CD4-positive, alpha-beta memory T cell (primary cell): ENCODE data around the gene NFATC2. TPM values are rescaled to one million over a fixed set of nuclear protein-coding genes. Genes with fewer than 3 reads are reported as not detected.

Source experiments
- CTCF ChIA-PET: fragments of 350-600 bp; sonication (Branson Sonifier 250); formaldehyde crosslinking; loops from one replicate; lab custom pipeline; 2021; ENCODE audit warnings: inconsistent platforms; ENCODE audit not compliant: partially characterized antibody; lab: Charles Lee
- POLR2A ChIA-PET: fragments of 350-600 bp; sonication (Branson Sonifier 250); formaldehyde crosslinking; loops from one replicate; lab custom pipeline; 2021; ENCODE audit not compliant: partially characterized antibody; lab: Charles Lee
- DNase-seq, 5 donors: peaks; one replicate each; pipeline versions ENCODE4 v3.0.0 to v3.0.0-alpha.2; 2020 to 2022; ENCODE audit warnings: mixed read lengths in 1 of 5
- H3K27ac ChIP-seq: one replicate; pipeline ENCODE4 v1.7.0; 2013; ENCODE audit warnings: low read depth, low read length
- H3K27me3 ChIP-seq: 2 replicates; pipeline ENCODE4 v1.7.0; 2013; ENCODE audit warnings: mild to moderate bottlenecking, low read length, moderate library complexity; ENCODE audit not compliant: insufficient read depth
- H3K36me3 ChIP-seq: 2 replicates; pipeline ENCODE4 v1.7.0; 2013; ENCODE audit warnings: mild to moderate bottlenecking, low read length, moderate library complexity; ENCODE audit not compliant: insufficient read depth
- H3K4me1 ChIP-seq: 2 replicates; pipeline ENCODE4 v1.7.0; 2013; ENCODE audit warnings: mild to moderate bottlenecking, low read length, moderate library complexity; ENCODE audit not compliant: insufficient read depth
- H3K4me3 ChIP-seq, 2 donors: one replicate each; pipeline ENCODE4 v1.7.0; 2013; ENCODE audit warnings: low read length in 2 of 2, mild to moderate bottlenecking in 1 of 2
- H3K9me3 ChIP-seq, 2 donors: one replicate each; pipeline ENCODE4 v1.7.0; 2013; ENCODE audit warnings: low read length in 2 of 2, control low read depth in 1 of 2; ENCODE audit not compliant: control insufficient read depth in 1 of 2
- H3K27ac Mint-ChIP-seq, 7 donors: one replicate each; pipeline ENCODE4 v1.8.0; 2020 to 2021; ENCODE audit warnings: mixed read lengths in 7 of 7, mild to moderate bottlenecking in 6 of 7, inconsistent platforms in 3 of 7, moderate library complexity in 3 of 7
- H3K27me3 Mint-ChIP-seq, 2 donors: one replicate each; pipeline ENCODE4 v1.8.0; 2020 to 2021; ENCODE audit warnings: mixed read lengths in 2 of 2
- H3K36me3 Mint-ChIP-seq, 2 donors: one replicate each; pipeline ENCODE4 v1.8.0; 2020 to 2021; ENCODE audit warnings: mixed read lengths in 2 of 2, inconsistent platforms in 1 of 2, mild to moderate bottlenecking in 1 of 2
- H3K4me1 Mint-ChIP-seq, 4 donors: one replicate each; pipeline ENCODE4 v1.8.0; 2020 to 2021; ENCODE audit warnings: mixed read lengths in 4 of 4, mild to moderate bottlenecking in 1 of 4
- H3K4me3 Mint-ChIP-seq, 8 donors: one replicate each; pipeline ENCODE4 v1.8.0; 2020 to 2021; ENCODE audit warnings: mixed read lengths in 8 of 8, mild to moderate bottlenecking in 7 of 8, moderate library complexity in 6 of 8, inconsistent platforms in 3 of 8
- H3K9me3 Mint-ChIP-seq, 8 donors: one replicate each; pipeline ENCODE4 v1.8.0; 2020 to 2021; ENCODE audit warnings: mixed read lengths in 8 of 8, mild to moderate bottlenecking in 5 of 8, inconsistent platforms in 3 of 8, moderate library complexity in 1 of 8
- intact Hi-C: fragments of 100-400 bp; cut with micrococcal nuclease; formaldehyde crosslinking; loops from one replicate; pipeline ENCODE4 v1.15.1; 2023
- polyA plus RNA-seq, 2 donors: library from polyadenylated mRNA; unstranded; fragments of 300-500 nt; fragmentation: Illumina TruSeq; gene quantifications; one replicate each; pipeline ENCODE4 v1.2.3, GENCODE V29; 2021
- total RNA-seq, 2 experiments: library from RNA; stranded (reverse); gene quantifications; one replicate each; pipeline ENCODE4 v1.2.3, GENCODE V29; 2021

NFATC2 gene
- total and polyA plus RNA-seq, 4 experiments from 2014 or later = 14.0 to 71.6 (median 53.7) TPM

DNA sequence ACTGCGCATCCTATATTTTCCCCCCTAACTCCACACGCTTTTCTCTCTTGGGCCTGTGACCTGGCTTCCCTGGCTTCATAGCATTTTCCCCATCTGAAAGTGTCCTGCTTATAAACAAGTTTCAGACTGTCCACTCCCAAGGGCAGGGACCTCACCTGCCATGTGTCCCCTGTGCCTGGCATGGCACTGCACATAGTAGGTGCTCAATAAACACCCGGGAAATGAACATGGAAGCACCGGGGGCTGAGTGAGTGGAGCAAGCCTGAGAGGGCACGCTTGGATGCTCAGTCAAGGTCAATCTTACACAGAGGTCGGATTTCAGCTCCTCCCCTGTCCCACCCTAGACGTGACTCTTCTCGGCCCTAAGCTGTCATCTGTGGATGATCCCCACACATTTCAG is 96.9 kb downstream of the NFATC2 start:
- peaks cover 56 to 73% of the 10 kb centered on the region in 2 donors for H3K36me3 Mint-ChIP-seq
- Histone ChIP-seq H3K27me3 (no peaks in the 10 kb centered on the region), H3K36me3 (peaks cover 20% of the 10 kb centered on the region), H3K9me3 (no peaks in the 10 kb centered on the region), H3K4me1 (peaks cover 29% of the 10 kb centered on the region), H3K4me3 (no peak overlapping the region), H3K27ac (no peak overlapping the region)
- intact Hi-C loops = no loop called here
- DNase-seq = no peak
- peak overlapping the region in 1 of 8 donors; percentile 47 for H3K4me3 Mint-ChIP-seq
- peaks cover 26 to 77% (median 43%) of the 10 kb centered on the region in 4 donors for H3K4me1 Mint-ChIP-seq
- H3K27me3 Mint-ChIP-seq = no peaks in the 10 kb centered on the region
- ChIA-PET POLR2A (interaction anchor here (1.0 to 2.6 kb wide), 2 partner anchors 23 to 41 kb away, joined by 3 to 9 read pairs; no protein-coding TSS in a partner anchor), CTCF (no interaction called here)
- peak overlapping the region in 5 of 7 donors; percentile 24 to 93 (median 72) for H3K27ac Mint-ChIP-seq
- H3K9me3 Mint-ChIP-seq = no peaks in the 10 kb centered on the region

DNA sequence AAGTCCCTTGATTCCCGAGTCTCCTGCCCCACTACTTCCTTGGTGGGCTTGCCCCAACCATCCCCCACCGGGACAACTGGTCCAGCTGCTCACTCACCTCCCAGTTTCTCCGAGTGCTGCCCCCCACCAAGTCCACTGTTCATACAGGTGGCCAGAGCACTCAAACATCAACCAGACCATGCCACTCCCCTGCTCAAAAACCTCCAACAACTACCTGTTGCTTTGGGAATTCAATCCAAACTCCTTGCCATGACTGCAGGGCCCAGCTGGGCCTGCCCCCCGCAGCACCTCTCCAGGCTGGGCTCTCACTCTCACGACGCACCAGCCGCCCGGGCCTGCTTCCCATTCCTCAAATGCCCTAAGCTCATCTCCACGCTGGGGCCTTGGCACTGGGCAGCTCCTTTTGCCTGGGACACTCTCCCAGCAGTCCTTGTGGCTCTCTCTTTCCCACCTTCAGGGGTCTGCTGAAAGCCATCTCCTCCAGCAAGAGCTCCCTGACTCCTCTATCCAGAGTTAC is 97.5 kb downstream of the NFATC2 start:
- Histone ChIP-seq H3K36me3 (peaks cover 17% of the 10 kb centered on the region), H3K4me3 (no peak overlapping the region), H3K9me3 (no peaks in the 10 kb centered on the region), H3K27me3 (no peaks in the 10 kb centered on the region), H3K4me1 (peaks cover 35% of the 10 kb centered on the region), H3K27ac (no peak overlapping the region)
- Mint-ChIP-seq H3K27ac (peak overlapping the region in 6 of 7 donors; percentile 4 to 80 (median 62)), H3K4me3 (peak overlapping the region in 3 of 8 donors; percentile 20 to 35 (median 30)), H3K4me1 (peaks cover 29 to 79% (median 48%) of the 10 kb centered on the region in 4 donors), H3K9me3 (no peaks in the 10 kb centered on the region), H3K36me3 (peaks cover 55 to 71% of the 10 kb centered on the region in 2 donors), H3K27me3 (no peaks in the 10 kb centered on the region)
- DNase-seq = no peak
- POLR2A ChIA-PET = interaction anchor here (1.0 to 2.6 kb wide), 2 partner anchors 23 to 40 kb away, joined by 3 to 9 read pairs; no protein-coding TSS in a partner anchor
- CTCF ChIA-PET = interaction anchor here (0.9 kb wide), 1 partner anchor 41 kb away, joined by 3 read pairs; no protein-coding TSS in a partner anchor
- intact Hi-C loops = no loop called here

DNA sequence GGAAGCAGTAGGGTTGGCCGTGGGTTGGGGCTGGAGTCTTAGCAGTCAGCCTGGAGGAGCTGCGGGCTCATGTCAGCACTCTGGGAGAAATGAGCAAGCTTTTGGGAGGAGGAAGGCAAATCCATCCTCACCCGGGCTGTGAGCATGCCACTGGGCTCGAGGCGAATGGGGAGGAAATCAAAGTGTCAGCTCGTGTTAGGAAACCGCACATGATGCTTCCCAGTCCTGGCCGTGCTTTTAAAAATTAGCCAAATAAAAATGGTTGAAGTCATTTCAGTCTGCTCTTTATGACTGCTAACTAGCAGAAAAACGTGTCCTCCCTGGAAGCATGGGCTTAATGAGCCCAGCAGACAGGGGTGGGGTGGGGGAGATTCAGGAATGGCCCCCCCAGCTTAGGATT is 98.1 kb downstream of the NFATC2 start:
- Mint-ChIP-seq H3K4me1 (peaks cover 32 to 79% (median 51%) of the 10 kb centered on the region in 4 donors), H3K9me3 (no peaks in the 10 kb centered on the region), H3K36me3 (peaks cover 55 to 70% of the 10 kb centered on the region in 2 donors), H3K4me3 (peak overlapping the region in 3 of 8 donors; percentile 8 to 64 (median 33)), H3K27ac (peak overlapping the region; percentile 41 to 80 (median 57)), H3K27me3 (no peaks in the 10 kb centered on the region)
- intact Hi-C loops = no loop called here
- Histone ChIP-seq H3K4me1 (peaks cover 40% of the 10 kb centered on the region), H3K27ac (no peak overlapping the region), H3K9me3 (no peaks in the 10 kb centered on the region), H3K4me3 (no peak overlapping the region), H3K27me3 (no peaks in the 10 kb centered on the region), H3K36me3 (peaks cover 14% of the 10 kb centered on the region)
- CTCF ChIA-PET = interaction anchor here (0.9 to 1.8 kb wide), 2 partner anchors 40 to 58 kb away, joined by 3 to 7 read pairs; no protein-coding TSS in a partner anchor
- POLR2A ChIA-PET = interaction anchor here (1.0 to 2.6 kb wide), 2 partner anchors 24 to 40 kb away, joined by 3 to 9 read pairs; no protein-coding TSS in a partner anchor
- no peak for DNase-seq

DNA sequence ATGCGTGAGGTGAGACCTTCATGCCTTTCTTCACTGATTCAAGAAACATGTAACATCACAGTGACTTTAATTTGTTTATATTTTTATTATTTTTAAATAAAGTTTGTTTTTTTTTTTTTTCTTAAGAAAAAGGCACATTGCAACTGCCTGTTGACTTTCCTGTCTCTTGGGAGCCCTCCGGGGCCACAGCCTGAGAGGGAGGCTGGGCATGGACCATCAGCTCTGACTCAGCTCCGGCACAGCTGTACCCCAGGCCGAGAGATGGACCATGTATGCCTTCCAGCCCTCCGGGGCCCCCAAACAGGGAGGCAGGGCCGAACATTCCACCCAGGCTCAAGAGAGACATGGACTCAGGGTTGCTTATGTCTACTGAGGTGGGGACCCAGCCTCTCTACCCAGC is 99.9 kb downstream of the NFATC2 start:
- no peak overlapping the region for H3K4me3 ChIP-seq
- ChIA-PET CTCF (interaction anchor here (1.3 to 1.8 kb wide), 3 partner anchors 20 to 152 kb away, joined by 3 to 7 read pairs (median 3); no protein-coding TSS in a partner anchor), POLR2A (interaction anchor here (1.2 to 1.5 kb wide), 3 partner anchors 8 to 99 kb away, joined by 3 to 5 read pairs (median 5); no protein-coding TSS in a partner anchor)
- Mint-ChIP-seq H3K27ac (peak overlapping the region in 3 of 7 donors; percentile 41 to 86 (median 70)), H3K9me3 (no peaks in the 10 kb centered on the region), H3K4me1 (peaks cover 44 to 88% (median 63%) of the 10 kb centered on the region in 4 donors), H3K4me3 (no peak overlapping the region), H3K27me3 (no peaks in the 10 kb centered on the region), H3K36me3 (peaks cover 61 to 71% of the 10 kb centered on the region in 2 donors)
- intact Hi-C loops = no loop called here
- DNase-seq = no peak
- H3K27ac ChIP-seq = no peak overlapping the region
- no peaks in the 10 kb centered on the region for H3K27me3 ChIP-seq
- peaks cover 59% of the 10 kb centered on the region for H3K4me1 ChIP-seq
- H3K9me3 ChIP-seq = no peaks in the 10 kb centered on the region
- peaks cover 9% of the 10 kb centered on the region for H3K36me3 ChIP-seq

DNA sequence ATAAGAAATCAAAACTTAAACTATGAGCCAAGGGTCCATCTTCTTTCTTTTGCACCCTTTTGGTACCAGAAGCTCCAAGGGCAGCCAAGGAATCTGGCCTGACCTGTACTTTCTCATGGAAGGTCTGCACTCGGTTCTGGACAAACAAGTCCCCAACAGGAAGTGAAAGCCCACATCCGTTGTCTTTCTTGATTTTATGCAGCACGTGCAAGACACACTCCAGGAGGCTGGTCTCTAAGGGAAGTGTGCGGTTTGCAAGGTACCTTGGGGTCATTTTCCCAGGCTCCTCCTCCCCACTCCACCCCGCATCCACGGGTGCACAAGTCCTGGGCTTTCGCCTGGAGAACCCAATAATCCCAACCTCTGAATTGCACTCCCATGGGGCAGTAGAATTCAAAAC is 101.9 kb downstream of the NFATC2 start:
- no peaks in the 10 kb centered on the region for H3K9me3 ChIP-seq
- DNase-seq = no peak
- peaks cover 14% of the 10 kb centered on the region for H3K36me3 ChIP-seq
- peaks cover 62% of the 10 kb centered on the region for H3K4me1 ChIP-seq
- no peaks in the 10 kb centered on the region for H3K9me3 Mint-ChIP-seq
- H3K36me3 Mint-ChIP-seq = peaks cover 55 to 73% of the 10 kb centered on the region in 2 donors
- no peak overlapping the region for H3K4me3 ChIP-seq
- H3K27ac Mint-ChIP-seq = peak overlapping the region; percentile 68 to 88 (median 75)
- H3K27me3 ChIP-seq = no peaks in the 10 kb centered on the region
- ChIA-PET POLR2A (no interaction called here), CTCF (interaction anchor here (1.4 kb wide), 1 partner anchor 55 kb away, joined by 3 read pairs; no protein-coding TSS in a partner anchor)
- peak overlapping the region in 6 of 8 donors; percentile 44 to 76 (median 62) for H3K4me3 Mint-ChIP-seq
- no peaks in the 10 kb centered on the region for H3K27me3 Mint-ChIP-seq
- intact Hi-C loops = no loop called here
- H3K4me1 Mint-ChIP-seq = peaks cover 43 to 84% (median 61%) of the 10 kb centered on the region in 4 donors
- no peak overlapping the region for H3K27ac ChIP-seq

DNA sequence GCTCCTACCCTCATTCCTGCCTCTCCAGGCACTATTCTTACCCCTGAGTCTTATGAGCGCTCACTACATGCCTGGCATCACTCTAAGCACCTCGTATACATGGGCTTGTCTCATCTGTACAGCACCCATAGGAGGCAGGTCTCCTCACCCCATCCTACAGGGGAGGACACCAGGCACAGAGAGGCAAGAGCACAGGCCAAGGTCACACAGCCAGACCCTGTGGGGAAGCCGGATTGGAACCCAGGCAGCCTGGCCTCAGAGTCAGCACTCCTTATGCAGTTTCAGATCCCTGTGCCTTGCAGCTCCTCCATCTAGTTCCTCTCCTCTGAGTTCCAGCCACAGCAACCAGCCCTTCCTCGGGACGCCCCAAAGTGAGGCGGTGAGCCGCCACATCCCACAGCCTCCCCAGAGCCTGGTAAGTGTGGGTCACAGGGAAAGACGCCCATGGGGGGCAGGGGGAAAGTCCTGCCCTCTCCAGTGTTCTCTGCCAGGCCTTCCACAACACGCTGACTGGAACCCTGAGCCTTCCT is 103.3 kb downstream of the NFATC2 start:
- Mint-ChIP-seq H3K9me3 (no peaks in the 10 kb centered on the region), H3K36me3 (peaks cover 59 to 76% of the 10 kb centered on the region in 2 donors), H3K4me3 (peak overlapping the region in 1 of 8 donors; percentile 46), H3K4me1 (peaks cover 37 to 75% (median 54%) of the 10 kb centered on the region in 4 donors), H3K27me3 (no peaks in the 10 kb centered on the region), H3K27ac (peak overlapping the region in 6 of 7 donors; percentile 41 to 93 (median 78))
- intact Hi-C loops = no loop called here
- H3K27ac ChIP-seq = no peak overlapping the region
- no peak overlapping the region for H3K4me3 ChIP-seq
- CTCF ChIA-PET = interaction anchor here (1.2 kb wide), 1 partner anchor 156 kb away, joined by 4 read pairs; no protein-coding TSS in a partner anchor
- DNase-seq = no peak
- peaks cover 62% of the 10 kb centered on the region for H3K4me1 ChIP-seq
- no peaks in the 10 kb centered on the region for H3K9me3 ChIP-seq
- POLR2A ChIA-PET = interaction anchor here (0.7 kb wide), 1 partner anchor 969 kb away, joined by 4 read pairs; no protein-coding TSS in a partner anchor
- peaks cover 24% of the 10 kb centered on the region for H3K36me3 ChIP-seq
- H3K27me3 ChIP-seq = no peaks in the 10 kb centered on the region
